NCI-H1694 treated with DMSO at 0.1 percent for 48 hours (cell line): ENCODE measurements around the gene PDE9A.
"Not testable (repeated sequence)": the region's sequence is repeated elsewhere in the genome, so short reads cannot be mapped to it uniquely, and the experiment has no call there.

Experiments used
- DNase-seq: peaks from one replicate; lab custom pipeline; 2025; lab: John Stamatoyannopoulos, UW

Gene PDE9A

DNA sequence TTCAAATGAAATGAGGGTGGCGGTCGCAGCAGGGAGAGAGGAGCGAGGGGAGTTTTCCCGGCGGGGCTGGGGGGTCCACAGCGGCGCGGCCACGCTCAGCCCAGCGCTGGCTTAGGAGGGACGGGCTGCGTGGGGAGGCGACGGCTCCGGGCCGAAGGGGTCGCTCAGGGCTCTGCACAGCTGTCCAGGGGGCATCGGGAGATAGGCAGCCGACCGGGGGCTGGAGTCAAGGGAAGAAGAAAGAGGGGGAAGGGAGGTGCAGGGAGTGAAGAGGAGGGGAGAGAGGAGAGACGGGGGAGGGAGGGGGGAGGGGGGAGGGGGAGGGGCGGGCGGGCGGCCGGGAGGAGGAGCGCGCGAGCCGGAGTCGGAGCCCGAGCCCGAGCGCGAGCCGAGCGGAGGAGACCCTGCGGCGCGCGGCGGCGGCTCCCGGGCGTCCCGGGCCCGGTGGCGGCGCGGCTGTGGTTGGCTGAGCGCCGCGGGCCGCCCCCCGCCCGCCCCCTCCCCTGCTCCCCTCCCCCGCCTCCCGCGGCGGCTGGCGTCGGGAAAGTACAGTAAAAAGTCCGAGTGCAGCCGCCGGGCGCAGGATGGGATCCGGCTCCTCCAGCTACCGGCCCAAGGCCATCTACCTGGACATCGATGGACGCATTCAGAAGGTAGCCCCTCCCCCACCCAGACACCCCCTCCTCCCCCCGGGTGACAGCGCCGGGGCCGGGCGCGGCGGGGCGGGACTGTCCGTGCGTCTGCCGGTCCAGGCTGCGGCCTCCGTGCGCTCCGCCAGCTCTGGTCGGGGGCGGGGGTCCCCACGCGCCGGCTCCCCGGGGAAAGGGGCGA lies at the start of gene PDE9A:
Gene PDE9A, plus strand, starts transcription at position 391 of the 831 bp plus-strand sequence. Its CDS starts 194 bp downstream, at position 585.
- no peak for DNase-seq

DNA sequence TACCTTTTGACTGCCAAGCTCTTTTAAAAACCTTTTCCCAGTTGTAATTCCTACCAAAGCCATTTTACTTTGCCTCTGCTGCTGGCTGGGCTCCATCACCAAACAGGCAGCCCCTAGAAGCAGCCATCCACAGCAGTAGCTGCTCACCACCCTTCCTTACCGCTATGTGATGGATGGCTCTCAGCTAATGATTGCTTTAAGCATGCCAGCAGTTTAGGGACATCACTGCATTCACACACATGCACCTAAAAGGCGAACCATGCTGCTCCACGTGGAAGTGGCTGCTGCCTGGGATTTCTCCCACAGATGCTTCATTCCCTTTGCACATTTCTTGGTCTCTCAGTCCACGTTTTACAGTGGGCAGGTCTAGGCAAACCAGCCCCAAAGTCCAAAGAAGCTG lies 46.3 kb upstream of the PDE9A start:
- DNase-seq, result no peak

DNA sequence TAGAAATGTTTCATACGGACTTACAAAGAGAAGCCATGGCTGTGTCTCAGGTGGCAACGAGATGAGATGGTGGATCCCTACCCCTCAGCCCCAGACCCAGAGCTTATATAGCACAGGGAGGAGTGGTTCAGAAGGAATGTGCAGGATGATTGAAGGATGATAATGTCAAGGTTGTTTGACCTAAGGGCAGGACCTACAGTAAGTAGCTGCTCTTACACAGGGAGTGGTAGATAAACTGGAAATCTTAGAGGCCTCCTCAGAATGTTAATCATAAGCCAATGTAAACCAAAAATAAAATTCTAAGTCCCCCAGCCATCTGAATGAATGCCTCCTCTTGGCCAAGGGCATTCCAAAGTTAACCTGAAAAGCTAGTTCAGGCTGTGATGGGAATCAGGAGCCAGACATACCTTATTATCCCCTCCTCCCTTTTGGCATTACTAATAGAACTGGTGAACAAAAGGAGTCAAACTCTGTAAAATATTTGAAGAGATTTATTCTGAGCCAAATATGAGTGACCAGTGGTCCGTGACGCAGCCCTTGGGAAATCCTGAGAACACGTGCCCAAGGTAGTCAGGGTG lies 45.8 kb upstream of the PDE9A start:
- no peak for DNase-seq

DNA sequence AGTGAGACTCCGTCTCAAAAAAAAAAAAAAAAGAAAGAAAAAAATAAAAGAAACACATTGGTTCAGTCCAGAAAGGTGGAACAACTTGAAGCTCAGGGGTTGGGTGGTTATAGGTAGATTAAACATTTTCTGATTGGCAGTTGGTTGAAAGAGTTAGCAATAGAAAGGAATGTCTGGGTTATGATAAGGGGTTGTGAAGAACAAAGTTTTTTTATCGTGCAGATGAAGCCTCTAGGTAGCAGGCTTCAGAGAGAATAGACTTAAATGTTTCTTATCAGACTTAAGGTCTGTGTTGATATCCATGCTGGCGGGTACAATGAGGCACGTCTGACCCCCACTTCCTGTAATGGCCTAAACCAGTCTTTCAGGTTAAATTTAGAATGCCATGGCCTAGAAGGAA lies 45.0 kb upstream of the PDE9A start:
- no peak for DNase-seq

DNA sequence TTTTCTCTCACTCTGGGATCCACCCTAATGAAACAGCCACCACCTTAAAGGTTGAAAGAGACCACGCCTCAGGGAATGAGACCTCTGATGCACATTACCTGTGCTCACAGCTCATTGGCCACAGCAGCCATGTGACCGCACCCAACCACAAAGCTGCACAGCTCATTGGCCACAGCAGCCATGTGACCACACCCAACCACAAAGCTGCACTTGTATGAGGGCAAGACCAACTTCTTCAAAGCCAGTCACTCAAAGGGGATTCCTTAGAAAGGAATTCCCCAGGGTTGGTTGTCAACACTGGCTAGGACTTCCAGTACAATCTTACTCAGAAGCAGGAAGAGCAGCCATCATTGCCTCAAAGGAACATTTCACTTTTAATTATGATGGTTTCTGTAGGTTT lies 43.6 kb upstream of the PDE9A start:
- no peak for DNase-seq

DNA sequence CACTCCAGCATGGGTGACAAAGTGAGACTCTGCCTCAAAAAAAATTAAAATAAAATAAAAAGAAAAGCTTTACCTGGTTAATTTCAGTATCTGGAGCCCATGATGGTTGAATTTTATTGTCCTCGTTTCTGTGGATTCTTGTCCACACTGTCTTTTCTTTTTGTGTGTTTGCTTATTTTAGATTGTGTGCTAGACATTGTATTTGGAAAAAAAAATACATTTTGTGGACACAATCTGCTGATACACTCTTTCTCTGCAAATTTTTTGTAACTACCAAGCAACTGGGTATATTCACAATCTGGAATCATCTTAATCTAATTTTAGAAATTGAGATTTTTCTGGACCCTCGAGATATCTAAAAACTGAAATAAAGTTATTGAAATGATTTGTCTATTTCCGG lies 41.6 kb upstream of the PDE9A start:
- no peak for DNase-seq

DNA sequence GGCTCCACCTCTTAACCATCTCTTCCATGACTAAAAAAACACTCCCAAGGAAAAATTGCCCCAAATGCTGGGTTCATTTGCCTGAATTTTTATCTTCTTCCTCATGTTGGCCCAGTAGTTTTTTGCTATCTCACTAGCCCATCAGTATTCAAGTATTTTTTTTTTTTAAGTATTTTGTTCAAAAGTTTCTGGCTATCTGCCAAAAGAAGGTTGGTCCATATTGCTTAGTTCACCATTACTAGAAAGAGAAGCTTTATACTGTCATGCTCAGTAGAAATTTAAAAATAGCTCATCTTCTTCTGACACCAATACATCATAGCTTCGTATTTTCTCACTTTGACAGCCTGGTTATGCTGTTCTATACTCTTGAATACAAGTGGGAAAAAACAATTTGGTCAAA lies 41.0 kb upstream of the PDE9A start:
- no peak for DNase-seq

DNA sequence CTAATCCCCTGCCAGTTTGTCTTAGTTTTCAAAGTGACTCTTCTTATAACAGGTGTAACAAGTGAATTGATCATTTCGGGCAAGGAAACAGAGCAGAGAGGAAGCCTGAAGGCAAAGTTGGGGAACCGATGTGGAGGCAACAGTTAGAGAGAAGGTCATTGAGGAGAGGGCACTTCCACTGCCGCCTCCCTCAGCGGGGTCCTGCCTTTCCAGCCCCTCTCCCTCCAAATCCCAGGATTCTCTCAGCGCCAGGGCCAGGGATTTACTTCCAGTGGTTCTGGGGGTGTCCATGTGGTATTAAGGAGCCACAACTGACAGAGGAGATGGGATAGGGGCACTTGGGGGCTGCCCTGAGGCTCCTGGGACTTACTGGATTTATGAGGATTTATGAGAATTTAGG lies 39.7 kb upstream of the PDE9A start:
- DNase-seq, result no peak

DNA sequence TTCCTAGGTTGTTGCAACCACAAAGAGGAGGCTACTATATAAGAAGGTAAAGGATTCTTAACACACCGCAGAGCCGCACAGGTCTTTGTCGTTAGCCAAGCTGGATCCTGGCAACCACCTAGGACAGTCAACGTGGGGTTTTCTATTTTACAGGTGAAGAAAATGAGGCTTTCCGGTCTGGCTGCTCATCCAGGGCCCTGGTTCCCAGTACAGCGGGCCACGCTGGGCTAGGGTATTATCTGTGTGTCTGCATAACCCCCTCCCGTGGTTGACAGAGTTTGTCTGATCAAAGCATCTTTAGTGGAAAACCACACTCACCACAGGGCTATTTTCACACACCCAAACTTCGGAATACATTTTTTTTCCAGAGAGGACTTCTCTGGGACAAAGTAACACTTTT lies 39.0 kb upstream of the PDE9A start:
- DNase-seq, result no peak

DNA sequence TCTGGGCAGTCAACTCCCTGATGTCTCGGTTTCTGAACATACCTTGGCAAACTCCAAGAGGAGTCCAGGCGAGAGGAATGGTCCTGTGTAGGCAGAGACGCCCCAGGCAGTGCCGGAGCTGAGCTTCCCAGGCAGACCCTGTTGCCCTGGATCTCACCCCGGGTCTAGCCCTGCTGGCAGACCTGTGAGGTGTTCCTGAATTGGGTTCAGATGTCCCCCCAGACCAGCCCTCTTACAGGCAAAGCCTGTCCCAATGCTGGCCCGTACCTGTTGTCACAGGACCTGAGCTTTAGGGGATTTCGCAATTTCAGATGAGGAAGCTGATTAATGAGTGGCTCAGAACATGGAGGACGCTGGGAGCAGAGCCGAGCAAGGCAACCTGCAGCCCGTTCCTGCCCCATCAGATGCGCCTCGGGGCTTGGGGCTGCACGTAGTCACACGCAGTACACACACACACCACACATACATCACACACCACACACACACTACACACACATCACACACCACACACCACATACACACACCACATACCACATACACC lies 38.5 kb upstream of the PDE9A start:
- no peak for DNase-seq

DNA sequence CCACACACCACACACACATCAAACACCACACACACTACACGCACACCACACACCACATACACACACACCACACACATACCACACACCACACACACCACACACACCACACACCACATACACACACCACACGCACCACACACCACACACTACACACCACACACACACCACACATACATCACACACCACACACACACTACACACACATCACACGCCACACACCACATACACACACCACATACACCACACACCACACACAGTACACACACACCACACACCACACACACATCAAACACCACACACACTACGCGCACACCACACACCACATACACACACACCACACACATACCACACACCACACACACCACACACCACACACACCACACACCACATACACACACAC lies 38.0 kb upstream of the PDE9A start:
- DNase-seq, result not testable (repeated sequence)

DNA sequence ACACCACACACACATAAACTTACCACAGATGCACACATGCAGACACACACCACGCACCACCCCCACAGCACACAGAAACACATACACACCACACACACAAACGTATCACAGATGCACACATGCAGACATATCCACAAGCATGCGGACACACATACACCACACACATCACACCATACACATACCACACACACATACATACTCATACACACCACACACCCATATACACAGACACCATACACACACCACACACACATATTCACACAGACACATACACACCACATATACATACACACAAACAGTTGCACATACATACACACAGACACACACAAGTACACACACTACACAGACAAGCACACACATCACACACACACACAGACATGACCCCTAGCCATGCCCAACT lies 37.5 kb upstream of the PDE9A start:
- no peak for DNase-seq

DNA sequence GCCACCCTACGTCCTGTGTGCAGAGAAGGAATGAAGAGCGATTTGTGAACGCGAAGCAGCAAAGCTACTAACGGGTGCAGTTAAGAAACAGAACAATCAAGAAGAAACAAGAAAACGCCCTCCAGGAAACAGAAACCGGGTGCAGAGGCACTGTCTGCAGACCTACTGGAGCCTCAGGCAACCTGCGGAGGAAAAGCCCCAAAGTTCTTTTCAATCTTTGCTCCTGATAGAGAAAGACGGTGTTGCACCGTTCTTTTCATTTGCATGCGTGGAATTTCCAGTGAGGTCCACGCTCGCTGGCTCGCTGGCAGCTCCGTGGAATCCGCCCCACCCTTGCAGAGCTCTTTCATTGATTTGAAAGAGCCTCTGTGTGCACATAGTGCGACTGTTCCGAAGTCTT lies 37.0 kb upstream of the PDE9A start:
- DNase-seq, result no peak

DNA sequence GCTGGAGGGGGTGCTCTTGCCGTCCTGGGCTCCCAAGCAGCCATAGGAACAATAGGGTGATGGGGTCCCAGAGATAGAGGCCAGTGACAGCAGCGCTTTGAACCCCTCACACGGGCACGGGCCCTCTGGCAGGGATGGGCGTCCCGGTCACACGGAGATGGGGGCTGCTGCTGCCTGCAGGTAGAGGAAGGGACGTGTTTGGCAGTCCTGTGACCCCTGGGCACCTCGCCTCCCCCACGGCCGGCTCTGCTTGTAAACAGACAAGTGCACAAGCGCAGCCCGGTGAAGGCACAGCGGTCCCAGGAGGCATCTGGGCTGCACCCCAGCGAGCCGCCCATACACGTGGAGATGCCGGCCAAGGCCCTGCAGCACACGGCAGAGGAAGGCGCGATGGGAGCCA lies 36.5 kb upstream of the PDE9A start:
- no peak for DNase-seq

DNA sequence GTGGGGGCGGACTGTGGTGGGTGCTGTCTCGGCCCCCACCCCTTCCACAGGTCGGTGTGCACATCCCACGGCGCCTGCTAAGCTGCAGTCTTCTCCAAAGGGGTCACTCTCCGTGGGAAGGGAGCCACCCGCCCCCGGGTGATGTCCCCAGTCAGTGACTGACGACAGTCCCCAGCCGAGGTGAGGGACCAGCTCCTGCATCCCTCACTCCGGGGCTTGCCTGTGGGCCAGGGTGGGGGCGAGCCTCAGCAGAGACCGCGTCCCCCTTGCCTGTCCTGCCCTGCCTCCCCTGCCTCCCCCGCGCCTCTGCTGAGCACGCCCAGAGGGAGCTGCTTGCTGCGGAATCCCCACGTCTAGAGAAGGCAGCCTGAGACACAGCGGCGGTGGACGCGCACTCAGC lies 35.9 kb upstream of the PDE9A start:
- no peak for DNase-seq

DNA sequence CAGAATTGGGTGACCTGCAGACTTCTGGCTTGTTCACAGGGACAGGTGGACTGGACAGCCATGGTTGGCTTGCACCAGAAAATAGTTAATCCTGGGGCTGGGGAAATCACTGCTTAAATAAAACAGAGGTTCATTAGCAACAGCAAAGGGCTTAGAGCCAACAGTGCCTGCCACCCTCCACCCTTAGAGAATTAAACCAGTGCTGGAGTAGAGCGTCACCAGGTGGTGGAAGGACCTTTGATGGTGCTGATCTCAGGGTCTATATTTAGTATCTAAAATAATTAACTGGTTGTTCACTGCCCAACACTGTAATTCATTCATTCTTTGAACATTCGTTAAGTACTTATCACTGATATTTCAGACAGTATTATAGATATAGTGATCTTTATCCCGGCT lies 34.7 kb upstream of the PDE9A start:
- peak; percentile 11 for DNase-seq

DNA sequence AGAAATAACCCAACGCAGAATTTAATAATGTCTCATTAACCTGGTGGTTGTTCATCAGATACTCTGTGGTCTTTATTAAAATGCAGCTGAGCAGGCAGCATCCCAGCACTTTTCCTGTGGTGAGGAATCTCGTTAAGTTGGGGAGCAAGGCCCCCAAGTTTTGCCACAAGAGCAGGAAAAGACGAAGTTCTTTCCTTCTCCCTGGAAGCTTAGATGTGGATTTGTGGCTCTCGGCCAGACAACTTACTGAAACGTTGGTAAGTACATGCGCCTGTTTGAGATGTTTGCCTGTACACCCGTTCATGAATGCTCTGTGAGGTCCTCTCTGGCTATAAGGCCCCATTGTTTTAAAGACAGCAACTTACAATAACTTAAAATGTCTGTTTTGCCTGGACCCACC lies 34.3 kb upstream of the PDE9A start:
- DNase-seq, result no peak

DNA sequence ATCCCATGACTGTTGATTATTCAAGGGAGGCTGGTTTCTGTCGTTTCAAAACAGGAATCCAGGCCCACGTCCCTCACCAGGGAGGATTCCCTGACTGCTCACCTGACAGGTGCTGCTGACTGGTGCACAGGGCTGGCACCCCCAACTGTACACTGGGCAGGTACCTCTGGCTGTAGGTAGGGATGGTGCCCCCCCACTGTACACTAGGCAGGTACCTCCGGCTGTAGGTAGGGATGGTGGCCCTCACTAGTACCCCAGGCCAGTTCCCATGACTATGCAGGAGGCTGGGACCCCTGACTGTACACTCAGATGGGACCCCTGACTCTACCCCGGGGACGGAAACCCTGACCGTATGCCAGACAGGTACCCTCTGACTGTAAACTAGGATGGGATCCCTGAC lies 33.6 kb upstream of the PDE9A start:
- DNase-seq, result no peak

DNA sequence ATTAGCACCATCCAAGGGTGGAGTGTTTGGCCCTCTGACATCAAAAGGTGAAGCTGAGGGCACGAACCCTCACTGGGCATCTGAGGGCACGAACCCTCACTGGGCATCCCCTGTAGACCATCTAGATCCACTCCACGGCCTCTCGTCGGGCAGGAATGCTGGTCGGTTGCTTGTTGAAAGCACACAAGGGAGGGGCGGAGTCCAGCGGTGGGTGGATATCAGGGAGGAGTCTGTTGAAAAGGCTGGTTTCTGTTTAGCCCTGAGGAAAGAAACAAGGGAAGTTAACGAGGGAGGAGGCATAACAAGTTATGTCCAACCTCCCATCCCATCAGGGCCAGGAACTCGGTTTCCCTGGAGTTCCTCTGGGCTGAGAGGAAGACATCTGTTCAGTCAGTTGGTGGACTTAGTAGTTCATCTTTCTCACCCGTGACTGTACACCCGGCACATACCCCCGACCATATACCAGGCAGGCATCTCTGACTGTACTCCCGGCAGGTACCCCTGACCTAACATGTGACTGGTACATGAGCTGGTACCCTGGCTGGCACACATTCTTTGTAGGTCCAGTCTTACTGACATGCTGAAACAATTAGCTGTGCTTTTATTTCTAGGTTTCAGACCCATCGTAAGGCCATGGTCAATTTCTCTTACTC lies 32.1 kb upstream of the PDE9A start:
- DNase-seq, result no peak

DNA sequence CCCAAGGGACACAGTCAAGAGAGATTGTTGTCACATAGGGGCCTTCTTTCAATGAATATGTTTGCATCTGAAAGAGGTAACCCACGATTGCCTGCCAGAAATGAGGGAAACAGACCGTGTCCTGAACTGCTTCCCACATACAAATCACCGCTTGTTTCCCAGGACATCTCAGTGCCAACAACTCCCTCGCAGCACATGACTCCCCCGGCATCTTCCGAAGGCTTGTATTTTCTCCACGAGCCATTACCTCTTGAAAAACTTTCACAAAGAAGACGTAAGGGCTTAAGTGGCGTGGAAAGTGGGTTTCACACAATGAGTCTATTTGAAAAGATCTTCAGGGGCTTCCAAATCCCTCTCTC lies 31.6 kb upstream of the PDE9A start:
- no peak for DNase-seq

DNA sequence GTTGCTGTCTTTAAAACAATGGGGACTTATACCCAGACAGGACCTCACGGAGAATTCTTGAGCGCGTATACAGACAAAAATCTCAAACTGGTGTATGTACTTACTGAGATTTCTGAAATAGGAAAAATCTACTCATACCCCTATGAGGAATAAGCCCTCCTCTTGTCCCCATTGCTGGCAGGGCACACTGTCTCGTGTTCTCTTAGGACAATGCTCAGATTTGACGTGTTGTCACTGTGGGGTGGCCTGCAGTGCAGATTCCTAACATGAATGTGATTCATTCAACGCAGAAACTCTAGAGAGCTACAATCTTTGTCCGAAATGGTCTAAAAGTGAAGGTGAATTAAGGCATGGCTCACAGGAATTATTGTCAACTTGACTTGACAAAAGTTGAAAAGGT lies 31.1 kb upstream of the PDE9A start:
- no peak for DNase-seq

DNA sequence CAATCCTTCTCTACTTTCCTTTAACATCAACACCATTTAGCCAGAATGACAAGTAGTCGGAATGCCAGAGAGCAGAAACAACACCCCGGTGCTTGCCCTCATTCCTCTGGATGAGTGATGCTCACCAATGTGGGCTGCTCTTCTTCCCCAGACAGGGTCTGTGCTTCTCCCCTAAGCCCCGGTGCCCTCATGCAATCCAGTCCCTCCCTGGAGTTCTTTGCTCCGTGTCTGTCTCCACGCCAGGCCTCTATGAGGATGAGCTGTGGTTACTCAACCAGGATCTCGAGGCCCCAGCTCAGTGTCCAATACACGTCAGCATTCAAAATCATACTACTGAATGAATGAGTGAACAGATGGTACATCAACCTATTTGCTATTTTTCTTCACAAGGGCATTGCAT lies 29.7 kb upstream of the PDE9A start:
- DNase-seq, result no peak

DNA sequence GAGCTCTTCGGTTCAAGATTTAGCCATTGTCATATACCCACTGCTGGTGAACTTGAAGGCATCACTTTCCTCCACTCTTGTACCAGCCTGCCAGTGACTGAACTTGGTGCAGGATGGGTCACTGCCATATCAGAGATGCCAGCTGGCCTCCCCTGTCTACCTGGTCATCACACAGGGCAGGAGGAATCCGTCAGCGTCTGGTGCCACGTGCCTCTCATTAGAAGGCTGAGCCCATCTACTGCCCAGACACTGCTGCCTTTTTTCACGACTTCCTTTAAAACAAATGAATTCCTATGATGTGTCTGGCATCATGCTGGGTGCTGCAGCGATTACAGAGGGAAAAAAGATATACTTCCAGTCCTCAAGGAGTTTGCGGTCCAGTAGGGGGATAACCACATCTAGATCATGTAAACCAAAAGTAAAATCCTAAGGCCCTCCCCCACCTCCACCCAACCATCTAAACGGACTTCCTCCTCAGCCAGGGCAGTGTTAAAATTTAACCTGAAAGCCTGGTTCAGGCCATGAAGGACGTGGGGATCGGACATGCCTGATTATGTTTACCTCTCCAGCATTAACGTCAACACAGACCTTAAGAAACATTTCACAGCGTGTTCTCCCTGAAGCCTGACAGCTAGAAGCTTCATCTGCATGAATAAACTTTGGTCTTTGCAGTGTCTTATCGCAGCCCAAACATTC lies 29.2 kb upstream of the PDE9A start:
- no peak for DNase-seq
